HepG2 (cell line): ENCODE data around the gene ADGRG1. TPM values are rescaled to one million over a fixed set of nuclear protein-coding genes. Genes with fewer than 3 reads are reported as not detected.

Experiments used
- ADNP ChIP-seq: sonication (generic); formaldehyde crosslinking; IDR thresholded peaks from 2 replicates; pipeline ENCODE4 v1.4.0; 2020; ENCODE audit warnings: missing genetic modification reagents
- FOXA1 ChIP-seq, 2 experiments: fragments of 450-650 bp in 1 of 2; sonication (generic) in 1 of 2; formaldehyde crosslinking in 1 of 2; IDR thresholded peaks; 2 replicates each; pipeline versions ENCODE4 v1.4.0 to v1.6.1; 2016 to 2020; ENCODE audit warnings: missing genetic modification reagents in 1 of 2
- HNF4A ChIP-seq: sonication (generic); formaldehyde crosslinking; IDR thresholded peaks from 2 replicates; pipeline ENCODE4 v1.4.0; 2020; ENCODE audit warnings: missing genetic modification reagents
- LCORL ChIP-seq, 2 experiments: fragments of 450-650 bp in 1 of 2; sonication (generic) in 1 of 2; formaldehyde crosslinking in 1 of 2; IDR thresholded peaks; 2 replicates each; pipeline versions ENCODE4 v1.5.0 to v1.6.1; 2017 to 2020; ENCODE audit warnings: antibody characterized with exemption in 1 of 2, missing genetic modification reagents in 1 of 2
- MIXL1 ChIP-seq: IDR thresholded peaks from 2 replicates; pipeline ENCODE4 v1.6.1; 2016
- MXD4 ChIP-seq: IDR thresholded peaks from 2 replicates; pipeline ENCODE4 v1.6.1; 2016; ENCODE audit warnings: mild to moderate bottlenecking, missing biosample characterization, missing genetic modification reagents
- MXI1 ChIP-seq: IDR thresholded peaks from 3 replicates; pipeline ENCODE4 v1.6.1; 2012; ENCODE audit warnings: low read depth, low read length, inconsistent platforms, borderline replicate concordance
- NFE2 ChIP-seq: sonication (generic); formaldehyde crosslinking; IDR thresholded peaks from 2 replicates; pipeline ENCODE4 v1.4.0; 2020; ENCODE audit warnings: missing genetic modification reagents
- NR2C2 ChIP-seq: sonication (generic); formaldehyde crosslinking; IDR thresholded peaks from 2 replicates; pipeline ENCODE4 v1.4.0; 2020; ENCODE audit warnings: missing genetic modification reagents, mild to moderate bottlenecking, moderate library complexity, borderline replicate concordance
- THAP11 ChIP-seq: IDR thresholded peaks from 2 replicates; pipeline ENCODE4 v1.6.1; 2016; ENCODE audit warnings: missing biosample characterization, missing genetic modification reagents
- ZNF557 ChIP-seq: sonication (generic); formaldehyde crosslinking; IDR thresholded peaks from 2 replicates; pipeline ENCODE4 v1.4.0; 2020; ENCODE audit warnings: missing genetic modification reagents
- ZNF607 ChIP-seq: sonication (generic); formaldehyde crosslinking; IDR thresholded peaks from 2 replicates; pipeline ENCODE4 v1.5.1; 2020; ENCODE audit warnings: missing genetic modification reagents, mild to moderate bottlenecking, borderline replicate concordance
- ZNF768 ChIP-seq: sonication (generic); formaldehyde crosslinking; IDR thresholded peaks from 2 replicates; pipeline ENCODE4 v1.4.0; 2020; ENCODE audit warnings: missing genetic modification reagents
- polyA plus RNA-seq, 8 experiments: library from polyadenylated mRNA; depleted of rRNA in 3 of 8; stranded (reverse) in 7 of 8; unstranded in 1 of 8; fragments of >200 nt; fragmentation: Illumina TruSeq in 4 of 8; extraction: Trizol in 4 of 8; gene quantifications; 2 replicates each; pipeline versions ENCODE4 v1.2.1 to v1.2.3, GENCODE V29; 2011 to 2016; ENCODE audit warnings: low read depth in 4 of 8, missing spikeins in 1 of 8, mixed read lengths in 1 of 8; ENCODE audit not compliant: insufficient read depth in 1 of 8
- total RNA-seq, 5 experiments: library from RNA; depleted of rRNA; stranded (reverse); fragments of >200 nt; fragmentation: Illumina TruSeq; extraction: Trizol; gene quantifications; 2 replicates each; pipeline ENCODE4 v1.2.3, GENCODE V29; 2016; ENCODE audit warnings: low read depth in 1 of 5
- TF ChIP-seq, protein P1 (sequence below): fragments of 450-650 bp; IDR thresholded peaks from 2 replicates; pipeline ENCODE4 v1.6.1; 2017; ENCODE audit warnings: mild to moderate bottlenecking
- TF ChIP-seq, protein P2 (sequence below): sonication (generic); formaldehyde crosslinking; IDR thresholded peaks from 2 replicates; pipeline ENCODE4 v1.4.0; 2020; ENCODE audit warnings: missing genetic modification reagents, borderline replicate concordance
- TF ChIP-seq, protein P3 (sequence below): sonication (generic); formaldehyde crosslinking; IDR thresholded peaks from 2 replicates; pipeline ENCODE4 v1.4.0; 2020; ENCODE audit warnings: missing genetic modification reagents, borderline replicate concordance
- TF ChIP-seq, protein P4 (sequence below): sonication (generic); formaldehyde crosslinking; IDR thresholded peaks from 2 replicates; pipeline ENCODE4 v1.5.0; 2020; ENCODE audit warnings: missing genetic modification reagents, mild to moderate bottlenecking, borderline replicate concordance
- TF ChIP-seq, protein P5 (sequence below): sonication (generic); formaldehyde crosslinking; IDR thresholded peaks from 2 replicates; pipeline ENCODE4 v1.4.0; 2020; ENCODE audit warnings: missing genetic modification reagents

Gene ADGRG1
- total and polyA plus RNA-seq, 2 of the 13 experiments (the other 11 are each of a cell fraction or from before 2014, with no cell fraction given) = 2.7 to 5.9 TPM

DNA sequence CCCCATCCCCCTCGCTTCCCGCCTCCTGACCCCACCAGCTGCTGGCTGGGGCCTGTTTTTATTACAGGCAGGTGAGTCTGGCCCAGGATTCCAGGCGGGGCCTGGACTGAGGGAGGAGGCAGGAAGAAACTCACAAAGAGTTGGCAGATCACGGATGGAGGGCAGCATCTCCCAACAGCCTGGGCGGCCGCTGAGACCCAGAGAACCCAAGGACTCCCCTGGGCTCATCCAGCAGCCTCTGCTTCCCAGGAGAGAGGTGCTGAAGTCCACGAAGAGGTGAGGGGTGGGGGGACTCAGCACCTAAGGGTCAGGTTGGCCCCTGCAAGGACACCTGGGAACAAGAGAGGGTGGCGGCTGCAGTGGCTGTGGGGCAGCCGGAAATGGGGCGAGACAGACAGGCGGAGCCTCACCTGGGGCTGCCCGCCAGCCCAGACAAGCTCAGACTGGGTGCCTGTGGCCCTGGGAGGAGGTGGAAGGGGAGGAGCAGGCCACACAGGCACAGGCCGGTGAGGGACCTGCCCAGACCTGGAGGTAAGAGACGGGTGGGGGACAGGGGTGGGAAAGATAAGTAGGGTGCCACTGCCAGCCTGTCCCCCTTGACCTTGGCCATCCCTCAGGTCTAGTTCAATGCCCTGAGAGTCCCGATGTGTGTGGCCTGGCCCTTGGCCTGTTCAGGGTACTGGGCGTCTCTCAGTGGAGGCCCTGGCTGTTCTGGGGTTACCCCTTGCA, 8.7 kb upstream of the ADGRG1 start (continued):
- TF ChIP-seq, protein P1, sequence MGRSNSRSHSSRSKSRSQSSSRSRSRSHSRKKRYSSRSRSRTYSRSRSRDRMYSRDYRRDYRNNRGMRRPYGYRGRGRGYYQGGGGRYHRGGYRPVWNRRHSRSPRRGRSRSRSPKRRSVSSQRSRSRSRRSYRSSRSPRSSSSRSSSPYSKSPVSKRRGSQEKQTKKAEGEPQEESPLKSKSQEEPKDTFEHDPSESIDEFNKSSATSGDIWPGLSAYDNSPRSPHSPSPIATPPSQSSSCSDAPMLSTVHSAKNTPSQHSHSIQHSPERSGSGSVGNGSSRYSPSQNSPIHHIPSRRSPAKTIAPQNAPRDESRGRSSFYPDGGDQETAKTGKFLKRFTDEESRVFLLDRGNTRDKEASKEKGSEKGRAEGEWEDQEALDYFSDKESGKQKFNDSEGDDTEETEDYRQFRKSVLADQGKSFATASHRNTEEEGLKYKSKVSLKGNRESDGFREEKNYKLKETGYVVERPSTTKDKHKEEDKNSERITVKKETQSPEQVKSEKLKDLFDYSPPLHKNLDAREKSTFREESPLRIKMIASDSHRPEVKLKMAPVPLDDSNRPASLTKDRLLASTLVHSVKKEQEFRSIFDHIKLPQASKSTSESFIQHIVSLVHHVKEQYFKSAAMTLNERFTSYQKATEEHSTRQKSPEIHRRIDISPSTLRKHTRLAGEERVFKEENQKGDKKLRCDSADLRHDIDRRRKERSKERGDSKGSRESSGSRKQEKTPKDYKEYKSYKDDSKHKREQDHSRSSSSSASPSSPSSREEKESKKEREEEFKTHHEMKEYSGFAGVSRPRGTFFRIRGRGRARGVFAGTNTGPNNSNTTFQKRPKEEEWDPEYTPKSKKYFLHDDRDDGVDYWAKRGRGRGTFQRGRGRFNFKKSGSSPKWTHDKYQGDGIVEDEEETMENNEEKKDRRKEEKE = no peak
- TF ChIP-seq NR2C2 (CRISPR knock-in tag) (no peak), NFE2 (CRISPR knock-in tag) (no peak), MXD4 (CRISPR knock-in tag) (peak; percentile 51; the same call in 1 of the 2 replicates), ZNF607 (CRISPR knock-in tag) (no peak), FOXA1 (IDR thresholded peaks at IDR 0.05) (no peak), FOXA1 (CRISPR knock-in tag; IDR thresholded peaks at IDR 0.05) (peak; percentile 2; the same call in 1 of the 2 replicates), ADNP (CRISPR knock-in tag) (no peak), LCORL (IDR thresholded peaks at IDR 0.05) (no peak), LCORL (CRISPR knock-in tag; IDR thresholded peaks at IDR 0.05) (0 out of 2 replicates have a peak, but pooled peaks have one; percentile 38), ZNF768 (peak; percentile 34; the same call in 1 of the 2 replicates), MIXL1 (CRISPR knock-in tag) (no peak), THAP11 (CRISPR knock-in tag) (no peak; the same call in 1 of the 2 replicates), ZNF557 (CRISPR knock-in tag) (no peak), HNF4A (CRISPR knock-in tag) (peak; percentile 45; the same call in 1 of the 2 replicates), MXI1 (no peak)
- TF ChIP-seq, protein P2, sequence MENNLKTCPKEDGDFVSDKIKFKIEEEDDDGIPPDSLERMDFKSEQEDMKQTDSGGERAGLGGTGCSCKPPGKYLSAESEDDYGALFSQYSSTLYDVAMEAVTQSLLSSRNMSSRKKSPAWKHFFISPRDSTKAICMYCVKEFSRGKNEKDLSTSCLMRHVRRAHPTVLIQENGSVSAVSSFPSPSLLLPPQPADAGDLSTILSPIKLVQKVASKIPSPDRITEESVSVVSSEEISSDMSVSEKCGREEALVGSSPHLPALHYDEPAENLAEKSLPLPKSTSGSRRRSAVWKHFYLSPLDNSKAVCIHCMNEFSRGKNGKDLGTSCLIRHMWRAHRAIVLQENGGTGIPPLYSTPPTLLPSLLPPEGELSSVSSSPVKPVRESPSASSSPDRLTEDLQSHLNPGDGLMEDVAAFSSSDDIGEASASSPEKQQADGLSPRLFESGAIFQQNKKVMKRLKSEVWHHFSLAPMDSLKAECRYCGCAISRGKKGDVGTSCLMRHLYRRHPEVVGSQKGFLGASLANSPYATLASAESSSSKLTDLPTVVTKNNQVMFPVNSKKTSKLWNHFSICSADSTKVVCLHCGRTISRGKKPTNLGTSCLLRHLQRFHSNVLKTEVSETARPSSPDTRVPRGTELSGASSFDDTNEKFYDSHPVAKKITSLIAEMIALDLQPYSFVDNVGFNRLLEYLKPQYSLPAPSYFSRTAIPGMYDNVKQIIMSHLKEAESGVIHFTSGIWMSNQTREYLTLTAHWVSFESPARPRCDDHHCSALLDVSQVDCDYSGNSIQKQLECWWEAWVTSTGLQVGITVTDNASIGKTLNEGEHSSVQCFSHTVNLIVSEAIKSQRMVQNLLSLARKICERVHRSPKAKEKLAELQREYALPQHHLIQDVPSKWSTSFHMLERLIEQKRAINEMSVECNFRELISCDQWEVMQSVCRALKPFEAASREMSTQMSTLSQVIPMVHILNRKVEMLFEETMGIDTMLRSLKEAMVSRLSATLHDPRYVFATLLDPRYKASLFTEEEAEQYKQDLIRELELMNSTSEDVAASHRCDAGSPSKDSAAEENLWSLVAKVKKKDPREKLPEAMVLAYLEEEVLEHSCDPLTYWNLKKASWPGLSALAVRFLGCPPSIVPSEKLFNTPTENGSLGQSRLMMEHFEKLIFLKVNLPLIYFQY (CRISPR knock-in tag) = peak; percentile 61; the same call in 1 of the 2 replicates
- TF ChIP-seq, protein P3, sequence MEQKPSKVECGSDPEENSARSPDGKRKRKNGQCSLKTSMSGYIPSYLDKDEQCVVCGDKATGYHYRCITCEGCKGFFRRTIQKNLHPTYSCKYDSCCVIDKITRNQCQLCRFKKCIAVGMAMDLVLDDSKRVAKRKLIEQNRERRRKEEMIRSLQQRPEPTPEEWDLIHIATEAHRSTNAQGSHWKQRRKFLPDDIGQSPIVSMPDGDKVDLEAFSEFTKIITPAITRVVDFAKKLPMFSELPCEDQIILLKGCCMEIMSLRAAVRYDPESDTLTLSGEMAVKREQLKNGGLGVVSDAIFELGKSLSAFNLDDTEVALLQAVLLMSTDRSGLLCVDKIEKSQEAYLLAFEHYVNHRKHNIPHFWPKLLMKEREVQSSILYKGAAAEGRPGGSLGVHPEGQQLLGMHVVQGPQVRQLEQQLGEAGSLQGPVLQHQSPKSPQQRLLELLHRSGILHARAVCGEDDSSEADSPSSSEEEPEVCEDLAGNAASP (CRISPR knock-in tag) = peak; percentile 21; the same call in 1 of the 2 replicates
- TF ChIP-seq, protein P4, sequence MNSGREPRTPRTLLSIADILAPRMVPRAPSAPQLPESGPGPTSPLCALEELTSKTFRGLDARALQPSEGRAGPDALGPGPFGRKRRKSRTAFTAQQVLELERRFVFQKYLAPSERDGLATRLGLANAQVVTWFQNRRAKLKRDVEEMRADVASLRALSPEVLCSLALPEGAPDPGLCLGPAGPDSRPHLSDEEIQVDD (CRISPR knock-in tag) = no peak
- TF ChIP-seq, protein P5, sequence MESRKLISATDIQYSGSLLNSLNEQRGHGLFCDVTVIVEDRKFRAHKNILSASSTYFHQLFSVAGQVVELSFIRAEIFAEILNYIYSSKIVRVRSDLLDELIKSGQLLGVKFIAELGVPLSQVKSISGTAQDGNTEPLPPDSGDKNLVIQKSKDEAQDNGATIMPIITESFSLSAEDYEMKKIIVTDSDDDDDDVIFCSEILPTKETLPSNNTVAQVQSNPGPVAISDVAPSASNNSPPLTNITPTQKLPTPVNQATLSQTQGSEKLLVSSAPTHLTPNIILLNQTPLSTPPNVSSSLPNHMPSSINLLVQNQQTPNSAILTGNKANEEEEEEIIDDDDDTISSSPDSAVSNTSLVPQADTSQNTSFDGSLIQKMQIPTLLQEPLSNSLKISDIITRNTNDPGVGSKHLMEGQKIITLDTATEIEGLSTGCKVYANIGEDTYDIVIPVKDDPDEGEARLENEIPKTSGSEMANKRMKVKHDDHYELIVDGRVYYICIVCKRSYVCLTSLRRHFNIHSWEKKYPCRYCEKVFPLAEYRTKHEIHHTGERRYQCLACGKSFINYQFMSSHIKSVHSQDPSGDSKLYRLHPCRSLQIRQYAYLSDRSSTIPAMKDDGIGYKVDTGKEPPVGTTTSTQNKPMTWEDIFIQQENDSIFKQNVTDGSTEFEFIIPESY (CRISPR knock-in tag) = 0 out of 2 replicates have a peak, but pooled peaks have one; percentile 8
